IPS DF 4.7 (cell line): ENCODE data around the gene RGS6.

Experiments used
- DNase-seq: peaks from one replicate; pipeline ENCODE4 v3.0.0-alpha.2; 2013; ENCODE audit warnings: low spot score; ENCODE audit errors: extremely low read depth

The RGS6 gene

DNA sequence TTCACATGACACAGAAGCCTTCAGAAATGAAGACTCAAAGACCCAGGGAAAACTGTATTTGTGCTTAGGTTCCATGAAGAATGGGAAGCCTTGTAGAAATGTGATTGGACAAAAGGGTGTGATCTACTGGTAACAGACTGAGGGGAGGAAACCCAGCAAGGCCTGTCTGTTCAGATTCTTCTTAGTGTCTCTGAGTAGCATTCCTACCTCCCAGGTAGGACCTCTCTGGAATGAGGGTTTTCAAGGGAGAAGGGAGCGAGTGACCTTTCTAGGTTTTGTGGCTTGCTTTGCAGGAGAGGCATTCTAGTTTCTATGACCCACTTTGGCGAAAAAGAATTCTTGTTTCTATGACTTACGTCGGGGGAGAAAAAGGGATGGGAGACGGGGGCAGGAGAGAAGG, 560.0 kb downstream of the RGS6 start:
- DNase-seq: no peak

- DNase-seq: no peak
These were observed 563.4 kb downstream of the RGS6 start for GRCh38 chr14:72495668-72496067.

DNA sequence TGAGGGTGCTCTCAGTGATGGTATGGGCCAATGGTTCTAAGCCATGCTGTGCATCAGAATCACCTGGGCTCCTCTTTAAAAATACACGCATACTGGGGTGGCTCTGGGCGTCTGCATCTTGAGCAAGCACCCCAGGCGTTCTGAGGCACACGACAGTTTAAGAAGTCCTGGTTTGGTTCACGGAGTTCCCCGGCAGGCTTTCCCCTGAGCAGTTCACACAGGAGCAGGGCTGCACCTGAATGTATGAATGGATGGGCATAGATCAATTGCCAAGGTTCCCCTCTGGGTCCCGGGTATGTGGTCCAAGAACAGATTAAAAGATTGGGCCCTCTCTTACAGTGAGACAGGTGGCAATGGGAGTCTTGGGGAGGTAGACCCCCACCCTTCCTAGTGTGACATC, 566.4 kb downstream of the RGS6 start:
- DNase-seq: no peak

DNA sequence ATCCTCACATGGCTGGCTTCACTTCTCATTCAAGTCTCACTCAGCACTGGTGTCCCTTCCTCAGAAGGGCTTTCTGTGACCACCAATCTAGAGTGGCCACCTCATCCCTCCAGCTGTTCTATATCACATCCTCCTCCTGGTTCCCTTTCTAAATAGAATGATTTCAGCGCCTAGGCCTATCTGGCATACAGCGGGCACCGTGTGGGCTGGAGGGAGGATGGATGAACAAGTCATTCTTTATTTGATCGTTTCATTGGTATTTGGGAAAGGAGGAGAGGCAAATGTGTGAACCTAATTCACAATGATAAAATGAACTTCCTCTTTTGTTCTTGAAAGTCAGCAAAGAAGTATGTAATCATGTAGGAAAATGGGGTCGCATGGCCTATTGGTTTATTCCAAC, 567.5 kb downstream of the RGS6 start:
- no peak for DNase-seq

DNA sequence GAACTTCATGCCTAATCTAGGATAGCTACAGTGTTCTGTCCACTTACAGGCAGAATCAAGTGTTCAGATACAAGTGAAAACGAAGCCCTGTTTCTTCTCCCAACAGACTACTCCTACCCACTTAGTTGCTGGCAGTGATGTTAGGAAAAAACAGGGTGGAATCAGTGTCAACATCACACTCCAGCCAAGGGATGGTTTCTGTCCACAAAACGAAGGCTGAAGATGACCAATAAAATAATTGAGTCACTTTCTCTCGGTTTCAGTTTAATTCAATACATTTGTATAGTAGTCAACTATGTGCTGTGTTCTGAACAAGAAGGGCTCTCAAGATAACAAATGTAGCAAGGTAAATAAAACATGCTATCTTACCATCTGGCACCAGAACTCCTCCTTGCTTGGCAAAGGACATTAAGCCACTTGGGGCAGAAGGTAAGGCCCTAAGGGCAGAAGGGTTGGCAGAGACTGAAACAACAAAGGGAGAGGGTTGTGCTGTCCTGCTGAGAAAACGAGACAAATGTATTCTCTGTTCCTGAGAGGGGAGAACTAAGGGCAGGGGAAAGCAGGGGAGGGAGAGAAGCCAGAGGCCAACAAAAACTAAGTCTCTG, 568.1 kb downstream of the RGS6 start:
- no peak for DNase-seq

- no peak for DNase-seq
These were observed 569.2 kb downstream of the RGS6 start for GRCh38 chr14:72501439-72501838.

GRCh38 chr14:72503271-72503670, 571.0 kb downstream of the RGS6 start:
- no peak for DNase-seq

DNA sequence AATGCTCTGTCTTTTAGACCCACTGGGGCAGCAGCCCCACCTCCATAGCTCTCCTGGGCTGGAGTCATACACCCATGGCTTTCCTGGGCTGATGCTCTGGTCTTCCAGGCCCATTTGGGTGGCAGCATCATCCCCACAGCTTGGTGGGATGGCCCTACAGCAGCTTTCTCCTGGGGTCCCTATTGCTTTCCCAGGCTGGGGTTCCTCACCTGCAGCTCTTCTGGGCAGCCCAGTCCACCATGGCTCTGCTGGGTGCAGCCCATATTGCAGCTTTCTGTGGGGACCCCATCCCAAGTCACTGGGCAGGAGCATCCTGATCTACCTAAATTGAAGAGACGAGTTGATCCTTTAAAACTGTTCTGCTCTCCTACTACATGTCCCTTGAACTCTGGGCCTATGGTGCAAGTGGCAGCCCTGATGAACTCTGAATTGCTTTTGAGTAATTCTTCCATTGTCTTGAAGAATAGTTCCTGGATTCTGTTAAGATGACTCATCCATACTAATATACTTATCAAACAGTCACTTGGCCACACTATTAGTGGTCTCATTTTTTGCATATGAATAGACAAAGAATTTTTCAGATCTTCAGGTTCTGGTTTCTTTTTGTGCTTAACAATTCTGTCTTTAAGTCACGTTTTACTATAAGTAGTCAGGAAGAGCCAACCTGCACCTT, 571.6 kb downstream of the RGS6 start:
- DNase-seq: no peak

- DNase-seq: no peak
These were observed 578.3 kb downstream of the RGS6 start for GRCh38 chr14:72510566-72510965.

- DNase-seq: no peak
These were observed 580.1 kb downstream of the RGS6 start for GRCh38 chr14:72512281-72512680.

GRCh38 chr14:72512925-72513324, 580.7 kb downstream of the RGS6 start:
- no peak for DNase-seq

GRCh38 chr14:72513346-72513745, 581.1 kb downstream of the RGS6 start:
- DNase-seq: no peak

DNA sequence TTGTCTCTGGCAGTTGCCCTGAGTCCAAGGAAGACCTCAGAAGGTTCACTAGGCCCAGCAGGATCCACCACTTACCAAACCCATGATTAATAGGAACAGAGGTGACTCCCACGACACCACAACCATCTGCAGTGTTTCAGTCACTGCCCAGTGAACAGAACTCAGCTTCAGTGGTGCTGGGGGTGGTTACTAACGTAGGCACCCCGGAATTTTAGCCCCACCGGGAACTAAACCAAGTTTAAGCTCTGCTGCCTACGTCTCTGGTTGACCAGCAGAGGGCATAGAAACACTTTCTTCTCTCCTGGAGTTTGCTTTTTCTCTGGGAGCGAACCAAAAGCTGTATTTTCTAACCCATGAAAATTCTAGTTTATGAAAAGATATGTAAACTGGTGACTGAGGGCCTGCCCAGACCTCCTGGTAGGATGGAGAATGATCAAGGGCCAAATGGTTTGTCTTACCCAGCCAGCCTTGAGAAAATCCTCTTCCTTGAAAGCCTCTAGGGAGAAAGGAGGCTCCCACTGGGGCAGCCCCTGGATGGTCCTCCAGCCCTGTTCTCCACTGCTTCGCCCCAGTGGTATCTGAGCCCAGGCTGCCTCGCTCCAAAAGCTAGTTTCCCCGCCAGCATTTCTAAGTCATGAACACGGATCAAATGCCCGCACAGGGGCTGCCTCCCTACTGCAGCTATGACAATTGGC, 581.9 kb downstream of the RGS6 start:
- peak; percentile 11 for DNase-seq

DNA sequence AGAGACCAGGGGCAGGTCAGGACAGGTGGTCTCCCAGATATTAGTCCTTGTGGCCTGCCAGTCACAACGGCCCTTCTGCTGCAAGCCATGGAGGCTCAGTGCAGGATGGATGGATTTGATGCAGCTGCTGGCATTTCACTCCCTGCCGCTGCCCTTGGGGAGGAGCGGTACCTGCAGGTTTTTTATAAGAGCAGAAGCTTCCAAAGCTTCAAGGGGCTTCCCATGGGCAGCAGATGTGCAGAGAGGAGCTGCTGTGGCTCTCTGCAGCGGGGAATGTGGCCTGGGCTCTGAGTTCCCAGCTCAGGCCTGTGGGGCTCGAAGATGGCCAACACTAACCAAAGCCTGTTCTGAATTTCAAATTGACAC, 582.4 kb downstream of the RGS6 start:
- no peak for DNase-seq

DNA sequence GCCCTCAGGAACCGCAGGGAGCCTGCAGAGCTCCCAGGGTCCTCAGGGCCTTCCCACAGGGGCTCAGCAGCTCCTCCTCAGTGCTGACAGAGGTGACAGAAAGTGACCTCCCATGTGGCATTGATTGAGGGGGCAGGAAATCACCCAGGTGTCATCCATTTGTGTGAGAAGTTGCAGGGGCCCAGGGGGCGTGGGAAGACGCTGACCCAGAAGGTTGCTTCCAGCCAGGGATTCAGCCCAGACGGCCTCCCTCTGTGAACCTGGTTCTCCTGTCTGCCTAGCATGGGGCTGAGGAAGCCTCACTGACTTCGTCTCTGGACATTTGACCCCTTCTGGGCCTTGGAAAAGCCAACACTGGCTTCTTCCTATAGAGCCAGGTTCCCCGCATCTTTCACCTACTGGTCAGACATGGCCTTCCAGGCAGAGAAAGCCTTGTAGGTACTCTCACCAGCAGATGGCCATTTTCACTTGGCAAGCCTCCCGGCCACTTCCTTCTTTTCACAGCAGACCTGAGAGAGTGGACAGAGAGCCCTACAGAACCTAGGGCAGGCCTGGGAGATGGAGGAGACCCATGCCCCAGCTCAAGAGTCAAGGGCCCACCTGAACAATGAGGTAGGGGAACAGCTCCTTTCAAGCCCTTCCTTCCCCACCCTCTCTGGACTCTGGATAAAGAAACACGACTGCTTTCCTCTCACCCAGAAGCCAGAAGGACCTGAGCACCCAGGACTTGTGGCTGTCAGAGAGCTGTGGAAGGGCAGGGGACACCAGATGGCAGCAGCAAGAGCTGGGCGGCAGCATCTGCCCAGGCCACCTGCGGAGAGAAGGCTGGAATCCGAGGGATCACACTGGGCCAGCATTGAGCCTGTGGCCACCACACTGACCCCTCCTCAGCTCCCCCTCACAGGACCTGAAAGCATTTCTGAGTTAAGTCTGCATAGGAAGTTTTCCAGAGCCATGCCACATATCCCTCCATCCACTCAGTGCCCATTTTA, 583.8 kb downstream of the RGS6 start:
- DNase-seq: no peak

DNA sequence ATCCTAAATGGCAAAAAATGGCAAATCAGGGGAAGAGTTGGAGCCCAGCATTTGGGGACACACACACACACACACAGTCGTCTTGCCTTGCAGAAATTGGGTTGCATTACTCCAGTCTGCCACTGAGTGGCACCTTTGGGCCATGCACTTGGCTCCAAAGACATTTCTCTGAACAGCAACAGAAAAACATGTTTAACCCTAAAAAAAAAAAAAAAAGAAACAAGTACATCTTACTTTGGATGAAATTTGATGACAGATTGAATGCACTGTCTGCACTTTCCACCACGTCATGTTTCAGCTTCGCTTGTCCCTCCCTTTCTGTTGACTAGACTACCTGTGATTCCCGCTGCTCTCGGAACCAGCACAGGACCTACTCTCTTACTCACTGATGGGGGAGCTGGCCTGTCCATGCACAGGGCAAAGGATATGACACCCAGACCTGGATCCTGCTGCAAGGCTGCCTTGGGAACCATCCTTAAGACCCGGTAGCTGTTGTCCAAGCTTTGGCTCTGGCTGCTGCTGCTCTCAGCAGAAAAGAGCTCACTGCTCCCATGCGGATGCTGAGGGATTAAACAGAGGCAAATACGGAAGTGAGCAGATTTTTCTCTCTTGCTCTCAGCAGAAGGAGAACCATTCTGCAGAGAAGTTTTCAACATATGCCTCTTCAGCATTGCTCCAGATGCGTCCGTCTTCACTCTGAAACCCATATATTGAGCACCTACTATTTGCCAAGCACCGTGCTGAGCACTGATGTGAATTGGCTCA, 584.9 kb downstream of the RGS6 start:
- DNase-seq: peak; percentile 51

DNA sequence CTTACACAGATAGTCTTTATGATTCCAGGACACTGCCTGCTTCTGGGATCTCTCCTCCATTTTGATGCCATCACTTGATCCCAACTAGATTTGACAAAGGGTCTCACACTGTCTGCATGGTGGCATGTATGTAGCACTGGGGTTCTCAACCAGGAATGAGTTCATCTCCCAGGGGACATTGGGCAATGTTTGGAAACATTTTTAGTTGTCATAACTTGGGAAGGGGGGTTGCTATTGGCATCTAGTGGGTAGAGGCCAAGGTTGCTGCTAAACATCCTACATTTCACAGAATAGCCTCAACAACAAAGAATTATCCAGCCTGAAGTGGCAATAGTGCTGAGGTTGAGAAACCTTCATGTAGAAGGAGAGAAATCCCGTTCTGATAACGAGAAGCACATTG, 585.5 kb downstream of the RGS6 start:
- no peak for DNase-seq

- no peak for DNase-seq
These were observed 586.7 kb downstream of the RGS6 start for GRCh38 chr14:72518809-72519377.

DNA sequence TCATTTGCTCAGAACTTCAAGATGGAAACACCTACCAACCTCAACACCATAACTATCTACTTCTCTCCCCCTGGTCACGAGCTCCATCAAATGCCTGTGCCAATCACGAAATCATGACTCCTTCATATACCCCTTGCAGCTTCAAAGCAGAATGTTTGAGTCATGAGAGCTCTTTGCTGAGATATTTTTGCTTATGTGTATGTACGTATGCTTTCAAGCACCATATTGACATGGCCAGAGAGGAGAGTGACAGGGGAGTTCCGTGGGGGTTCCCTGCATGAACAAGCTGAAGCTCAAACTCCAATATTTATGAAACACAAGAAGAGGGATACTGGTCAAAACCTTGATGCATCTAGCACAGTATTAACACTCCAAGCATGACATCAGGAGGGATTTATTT, 587.3 kb downstream of the RGS6 start:
- no peak for DNase-seq

- no peak for DNase-seq
These were observed 588.8 kb downstream of the RGS6 start for GRCh38 chr14:72521045-72521444.
